Right atrium auricular region (tissue), 2 donors: Measurements from ENCODE around the gene ALDH3A1. TPM values are rescaled to one million over a fixed set of nuclear protein-coding genes. Genes with fewer than 3 reads are reported as not detected.

Experiments
- DNase-seq: peaks from one replicate; pipeline ENCODE4 v3.0.0-alpha.2; 2019; ENCODE audit warnings: low spot score
- H3K27ac ChIP-seq, 2 donors: fragments of 200-600 bp; sonication (generic); 1 replicate in 1 of 2; 2 replicates in 1 of 2; pipeline ENCODE4 v1.5.1; 2016 to 2019
- H3K27me3 ChIP-seq, 2 donors: fragments of 200-600 bp; sonication (generic); one replicate each; pipeline versions ENCODE4 v1.5.1 to v1.6.0; 2017 to 2019
- H3K36me3 ChIP-seq: fragments of 200-600 bp; sonication (generic); one replicate; pipeline ENCODE4 v1.5.1; 2016
- H3K4me1 ChIP-seq, 2 donors: fragments of 200-600 bp; sonication (generic); one replicate each; pipeline versions ENCODE4 v1.5.1 to v1.6.0; 2017 to 2019
- H3K4me3 ChIP-seq, 2 donors: fragments of 200-600 bp; sonication (generic); 1 replicate in 1 of 2; 2 replicates in 1 of 2; pipeline ENCODE4 v1.5.1; 2017 to 2019; ENCODE audit warnings: mild to moderate bottlenecking in 1 of 2, moderate library complexity in 1 of 2
- H3K9me3 ChIP-seq, 2 donors: fragments of 200-600 bp; sonication (generic); one replicate each; pipeline ENCODE4 v1.5.1; 2019
- CTCF ChIP-seq, 2 donors: fragments of 200-600 bp; sonication (generic); IDR thresholded peaks; one replicate each; pipeline ENCODE4 v1.5.1; 2019; ENCODE audit warnings: antibody characterized with exemption in 2 of 2
- total RNA-seq, 2 donors: library from RNA; depleted of rRNA; stranded (reverse); fragments of >200 nt; gene quantifications; one replicate each; pipeline ENCODE4 v1.1.0, GENCODE V29; 2016

Gene ALDH3A1
- total RNA-seq, 2 donors from 2014 or later = 0.22 to 1.8 TPM

DNA sequence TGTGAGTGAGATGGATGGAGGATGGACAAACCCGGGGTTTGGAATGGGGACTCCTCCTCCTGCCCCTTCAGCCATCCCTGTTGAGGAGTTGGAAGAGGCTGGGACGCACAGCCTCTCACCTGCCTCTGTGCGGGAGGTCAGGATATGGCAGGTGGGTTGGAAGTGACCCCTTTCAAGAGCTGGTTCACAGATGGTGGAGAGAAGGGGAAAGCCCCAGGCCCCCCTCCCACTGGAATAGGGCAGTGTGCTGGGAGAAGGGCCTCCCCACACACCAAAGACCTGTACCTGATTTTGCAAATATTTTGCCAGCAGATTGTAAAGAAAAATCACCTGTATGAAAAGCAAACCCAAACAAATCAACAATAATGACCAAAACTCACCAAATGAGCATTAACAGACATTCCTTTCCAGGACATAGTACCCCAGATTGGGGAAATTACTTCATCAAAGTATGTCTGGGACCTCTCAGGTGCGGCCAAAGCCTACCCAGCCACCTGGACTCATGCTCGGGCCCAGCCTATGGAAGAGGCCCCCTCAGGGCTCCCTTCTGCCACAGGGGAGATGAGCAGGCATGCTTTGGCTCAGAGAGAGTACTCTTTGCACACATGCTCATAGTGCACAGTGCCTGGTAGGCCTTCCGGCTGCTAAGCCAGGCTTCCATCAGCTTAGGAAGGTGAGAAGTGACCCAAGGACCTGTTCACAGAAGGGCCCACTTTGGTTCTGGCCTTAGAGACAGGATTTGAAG is 39.5 kb downstream of the ALDH3A1 start:
- H3K27me3 ChIP-seq = no peaks in the 10 kb centered on the region
- H3K36me3 ChIP-seq = no peaks in the 10 kb centered on the region
- DNase-seq = peak; percentile 50
- no peak overlapping the region for H3K4me3 ChIP-seq
- peaks cover 0 to 10% of the 10 kb centered on the region in 2 donors for H3K4me1 ChIP-seq
- no peak for TF ChIP-seq CTCF (IDR thresholded peaks at IDR 0.05)
- H3K27ac ChIP-seq = no peak overlapping the region
- H3K9me3 ChIP-seq = no peaks in the 10 kb centered on the region

GRCh38 chr17:19707728-19708221 is 40.3 kb downstream of the ALDH3A1 start:
- Histone ChIP-seq H3K27ac (no peak overlapping the region), H3K9me3 (no peaks in the 10 kb centered on the region), H3K4me3 (no peak overlapping the region), H3K4me1 (peaks cover 0 to 18% of the 10 kb centered on the region in 2 donors), H3K36me3 (no peaks in the 10 kb centered on the region), H3K27me3 (no peaks in the 10 kb centered on the region)
- TF ChIP-seq CTCF (IDR thresholded peaks at IDR 0.05) = no peak
- peak; percentile 48 for DNase-seq

- Histone ChIP-seq H3K27ac (no peak overlapping the region), H3K36me3 (no peaks in the 10 kb centered on the region), H3K27me3 (no peaks in the 10 kb centered on the region), H3K4me3 (no peak overlapping the region), H3K9me3 (no peaks in the 10 kb centered on the region), H3K4me1 (peaks cover 0 to 18% of the 10 kb centered on the region in 2 donors)
- peak; percentile 42 for DNase-seq
- TF ChIP-seq CTCF (IDR thresholded peaks at IDR 0.05) = no peak
Observed at GRCh38 chr17:19706791-19707727, 41.0 kb downstream of the ALDH3A1 start.

GRCh38 chr17:19705771-19706770 is 42.0 kb downstream of the ALDH3A1 start:
- H3K36me3 ChIP-seq = no peaks in the 10 kb centered on the region
- H3K9me3 ChIP-seq = no peaks in the 10 kb centered on the region
- H3K27ac ChIP-seq = no peak overlapping the region
- peak; percentile 56 for DNase-seq
- H3K4me3 ChIP-seq = no peak overlapping the region
- H3K27me3 ChIP-seq = no peaks in the 10 kb centered on the region
- TF ChIP-seq CTCF (IDR thresholded peaks at IDR 0.05) = no peak
- peaks cover 0 to 18% of the 10 kb centered on the region in 2 donors for H3K4me1 ChIP-seq

GRCh38 chr17:19705201-19705600 is 42.9 kb downstream of the ALDH3A1 start:
- DNase-seq = peak; percentile 48
- H3K27me3 ChIP-seq = no peaks in the 10 kb centered on the region
- peaks cover 0 to 18% of the 10 kb centered on the region in 2 donors for H3K4me1 ChIP-seq
- TF ChIP-seq CTCF (IDR thresholded peaks at IDR 0.05) = no peak
- no peaks in the 10 kb centered on the region for H3K36me3 ChIP-seq
- H3K27ac ChIP-seq = no peak overlapping the region
- no peaks in the 10 kb centered on the region for H3K9me3 ChIP-seq
- H3K4me3 ChIP-seq = no peak overlapping the region
